GM21515 (cell line): ENCODE results near the gene CTNNBIP1.

Experiments
- ATAC-seq: cut with Tn5 transposase; IDR thresholded peaks from one replicate; pipeline ENCODE4 v1.9.1; 2021; ENCODE audit not compliant: unreplicated experiment

The CTNNBIP1 gene

DNA sequence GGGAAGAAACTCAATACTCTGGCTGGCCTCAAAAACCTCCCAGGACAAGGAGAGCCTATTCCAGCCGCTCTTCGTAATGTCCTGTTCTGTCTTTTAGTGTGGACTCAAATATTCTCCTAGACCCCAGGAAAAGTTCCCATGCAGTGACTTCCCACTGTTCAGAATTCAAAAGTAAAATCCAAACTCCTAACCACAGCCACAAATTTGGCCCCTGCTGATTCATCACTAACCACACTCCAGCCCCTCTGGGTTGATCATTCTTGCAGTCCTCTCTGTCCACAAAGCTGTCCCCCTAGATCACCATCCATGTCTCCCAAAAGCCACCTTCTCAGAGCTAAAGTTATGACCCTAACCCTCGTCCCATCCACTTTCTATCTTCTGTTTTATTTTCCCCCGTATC lies 5.1 kb downstream of the CTNNBIP1 start:
- no peak for ATAC-seq

DNA sequence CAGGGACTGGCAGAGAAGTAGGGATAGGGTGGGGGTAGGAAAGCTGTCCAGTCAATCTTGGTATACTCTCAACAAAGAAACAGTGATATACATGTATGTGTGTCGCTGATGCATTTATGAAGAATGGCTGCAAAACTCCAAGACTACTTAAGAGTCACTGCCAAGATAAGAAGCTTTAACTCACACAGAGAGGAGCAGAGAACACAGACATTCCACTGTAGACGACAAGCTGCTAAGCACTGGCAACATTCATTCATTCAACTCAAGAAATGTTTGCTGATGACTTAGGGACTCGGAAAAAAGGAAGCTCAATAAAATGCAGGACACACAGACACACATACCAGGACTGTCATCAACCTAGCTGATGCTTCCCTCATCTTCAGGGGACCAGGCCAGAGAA lies 5.5 kb downstream of the CTNNBIP1 start:
- no peak for ATAC-seq

DNA sequence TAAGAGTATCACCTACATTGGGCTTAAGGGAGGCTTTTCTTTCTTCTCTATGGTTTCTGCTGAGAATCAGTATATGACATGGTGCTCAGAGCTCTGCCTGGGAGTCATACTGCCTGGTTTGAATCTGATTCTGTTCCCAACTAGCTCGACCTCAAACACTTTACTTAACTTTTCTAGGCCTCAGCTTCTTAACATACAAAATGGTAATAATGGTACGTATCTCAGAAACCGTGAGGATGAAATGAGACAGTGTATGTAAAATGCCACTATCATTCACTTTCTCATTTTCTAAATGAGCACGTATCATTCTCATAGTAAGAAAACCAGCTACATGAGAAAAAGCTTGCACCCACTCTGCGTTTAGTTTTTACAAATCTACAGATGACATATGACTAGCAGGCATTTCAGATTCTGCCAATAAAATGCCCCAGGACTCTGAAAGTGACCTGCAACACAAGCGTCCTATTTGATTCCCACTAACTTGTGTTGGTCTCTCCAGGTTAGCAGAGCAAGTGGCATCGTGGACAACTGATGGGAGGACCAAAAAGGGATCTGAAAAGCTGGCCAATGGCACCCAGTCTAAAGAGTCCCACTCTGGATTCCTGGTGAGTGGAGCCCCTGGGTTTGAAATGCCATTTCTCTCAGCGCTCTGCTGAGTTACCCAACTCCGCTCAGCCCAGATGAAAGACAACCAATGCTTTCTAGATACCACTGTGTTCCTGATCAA lies 6.1 kb downstream of the CTNNBIP1 start:
- ATAC-seq = no peak

DNA sequence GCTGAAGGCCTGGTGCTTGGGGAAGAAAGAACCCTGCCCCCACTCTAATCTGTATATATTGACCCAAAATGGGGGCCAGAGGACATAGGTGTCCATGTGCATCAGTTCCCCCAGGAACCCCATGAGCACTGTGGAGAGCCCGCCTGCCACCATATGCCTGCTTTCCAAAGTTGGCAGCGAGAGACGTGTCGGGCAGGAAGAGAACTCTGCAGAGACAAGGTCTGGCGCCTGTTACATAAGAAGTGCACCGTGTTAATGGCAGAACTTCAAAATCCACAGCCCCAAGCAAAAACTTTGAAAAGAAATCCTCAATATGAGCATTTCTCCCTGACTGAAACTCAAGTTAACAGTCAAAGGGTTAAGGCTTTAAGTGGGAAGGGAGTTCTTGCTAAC lies 8.0 kb downstream of the CTNNBIP1 start:
- ATAC-seq = no peak

DNA sequence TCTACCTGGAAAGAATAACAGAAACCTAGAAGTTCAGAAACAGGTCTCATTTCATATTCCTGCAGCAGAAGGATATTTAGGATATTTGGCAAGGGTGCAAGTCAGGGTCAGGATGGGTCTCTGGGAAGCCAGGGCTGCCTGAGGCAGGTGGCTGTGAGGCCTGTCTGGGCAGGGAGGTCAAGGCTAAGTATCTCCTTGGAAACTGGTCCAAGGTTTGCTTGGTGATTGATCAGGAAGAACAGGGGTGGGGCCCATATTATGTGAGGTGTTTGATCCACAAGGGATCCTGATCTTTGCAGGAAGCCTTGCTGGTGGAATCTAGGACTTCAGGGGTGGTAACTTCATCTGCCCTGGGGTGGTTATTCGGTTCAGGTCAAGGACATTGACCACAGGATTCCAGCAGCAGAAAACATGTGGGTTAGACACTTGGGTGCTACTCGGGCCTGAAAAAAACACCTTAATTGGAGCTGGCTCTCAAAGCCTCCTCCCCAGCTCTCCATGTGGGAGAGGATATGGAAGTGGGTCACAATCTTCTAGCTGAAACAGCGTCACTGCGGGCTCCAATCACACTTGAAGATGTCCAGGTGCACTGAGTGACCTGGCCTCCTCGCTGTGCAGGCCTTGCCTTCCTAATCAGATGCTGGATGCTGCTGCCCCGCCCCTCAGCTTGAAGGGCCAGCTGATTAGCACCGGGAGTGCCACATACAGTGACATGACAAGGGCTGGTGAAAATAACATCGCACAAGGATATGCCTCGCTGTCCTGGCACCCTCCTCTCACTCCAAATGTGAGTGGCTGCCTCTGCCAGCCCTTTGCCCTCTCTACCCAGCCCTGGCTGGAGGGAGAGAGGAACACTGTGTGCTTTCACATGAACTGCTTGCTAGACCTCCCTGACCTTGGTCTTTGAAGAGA lies 8.7 kb downstream of the CTNNBIP1 start:
- no peak for ATAC-seq

DNA sequence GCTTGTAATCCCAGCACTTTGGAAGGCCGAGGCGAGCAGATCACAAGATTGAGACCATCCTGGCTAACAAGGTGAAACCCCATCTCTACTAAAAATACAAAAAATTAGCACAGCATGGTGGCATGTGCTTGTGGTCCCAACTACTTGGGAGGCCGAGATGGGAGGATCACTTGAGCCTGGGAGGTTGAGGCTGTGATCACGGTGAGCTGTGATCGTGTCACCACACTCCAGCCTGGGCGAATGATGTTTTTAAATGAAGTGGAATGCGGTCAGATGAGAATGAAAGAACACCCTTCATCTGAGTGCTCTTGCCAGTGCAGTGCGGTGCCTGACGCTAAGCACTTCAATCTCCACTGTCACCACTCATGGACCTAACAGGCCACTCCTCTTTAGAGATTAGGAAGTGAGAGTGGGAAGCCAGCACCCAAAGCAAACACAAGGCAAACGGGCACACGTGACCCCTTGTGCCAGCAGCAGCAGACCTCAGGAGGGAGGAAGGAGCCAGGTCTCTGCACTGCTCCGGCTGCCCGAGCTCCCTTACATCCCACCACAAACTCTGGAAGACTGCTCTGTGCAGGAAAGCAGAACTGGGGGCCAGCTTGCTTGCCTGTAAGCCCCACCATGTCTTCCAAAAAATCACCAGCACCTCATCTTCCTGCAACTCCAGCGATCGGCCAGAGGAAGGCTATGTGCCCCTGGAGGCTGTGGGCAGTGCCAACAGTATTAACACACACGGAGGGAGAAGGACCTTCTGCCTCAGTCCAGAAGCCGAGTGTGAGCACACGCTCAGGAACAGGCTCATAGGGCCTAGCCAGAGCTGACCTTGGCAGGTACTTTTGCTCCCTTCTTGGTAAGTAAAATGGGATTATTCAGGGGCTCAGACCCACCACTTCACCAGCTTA lies 9.7 kb downstream of the CTNNBIP1 start:
- ATAC-seq = no peak

DNA sequence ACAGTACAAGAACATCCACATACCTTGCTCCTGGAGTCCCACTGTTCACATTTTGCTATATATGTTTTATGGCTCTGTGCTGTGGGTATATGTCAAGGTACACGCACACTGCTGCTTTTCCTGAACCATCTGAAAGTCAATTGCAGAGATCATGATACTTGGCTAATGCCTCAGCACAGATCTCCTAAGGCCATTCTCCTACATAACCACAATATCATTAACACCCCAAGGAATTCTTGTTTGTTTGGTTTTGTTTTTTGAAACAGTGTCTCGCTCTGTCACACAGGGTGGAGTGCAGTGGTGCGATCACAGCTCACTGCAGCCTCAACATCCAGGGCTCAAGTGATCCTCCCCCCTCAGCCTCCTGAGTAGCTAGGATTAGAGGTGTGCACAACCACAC lies 16.0 kb downstream of the CTNNBIP1 start:
- ATAC-seq = no peak

DNA sequence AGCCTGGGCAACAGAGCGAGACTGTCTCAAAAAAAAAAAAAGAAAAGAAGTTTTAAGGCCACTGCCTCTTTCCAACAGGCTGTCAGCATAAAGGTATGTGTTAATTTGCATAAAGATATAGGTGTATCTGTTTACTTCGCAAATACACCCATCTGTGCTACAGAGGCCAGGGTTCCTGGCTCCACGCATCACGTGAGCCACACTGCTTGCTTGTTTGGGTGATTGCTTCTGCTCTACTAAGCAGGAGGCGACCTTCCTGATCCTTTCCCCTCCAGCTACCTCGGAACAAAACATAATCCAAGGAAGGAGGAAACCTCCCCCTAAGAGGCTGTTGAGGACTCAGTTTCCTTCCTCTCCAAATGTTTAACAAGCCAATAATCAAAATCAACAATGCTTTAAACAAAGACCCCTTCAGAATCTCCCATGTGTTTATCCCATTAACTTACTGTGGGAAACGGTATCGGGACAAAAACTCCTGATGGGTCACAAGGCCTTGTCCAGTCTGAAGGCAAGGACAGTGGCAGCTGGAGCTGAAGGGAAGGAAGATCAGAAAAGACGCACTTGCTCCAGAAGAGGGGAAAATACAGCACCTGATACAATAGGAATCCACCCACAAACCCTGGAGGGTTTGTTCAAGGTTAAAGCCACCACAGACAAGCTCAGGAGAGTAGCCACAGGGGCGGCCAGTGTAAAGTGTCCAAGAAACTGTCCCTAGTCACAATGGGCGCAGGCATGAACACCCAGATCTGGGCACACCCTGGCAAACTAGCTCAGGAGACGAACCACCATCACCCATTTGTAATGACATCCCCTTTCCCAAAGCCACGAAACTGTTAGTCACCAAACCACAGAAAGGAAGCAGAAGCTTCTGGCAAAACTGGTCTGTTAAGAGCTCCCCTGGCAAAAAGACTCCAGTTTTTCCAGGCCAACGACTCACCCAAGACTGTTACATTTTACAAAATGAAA lies 17.2 kb downstream of the CTNNBIP1 start:
- ATAC-seq = no peak

DNA sequence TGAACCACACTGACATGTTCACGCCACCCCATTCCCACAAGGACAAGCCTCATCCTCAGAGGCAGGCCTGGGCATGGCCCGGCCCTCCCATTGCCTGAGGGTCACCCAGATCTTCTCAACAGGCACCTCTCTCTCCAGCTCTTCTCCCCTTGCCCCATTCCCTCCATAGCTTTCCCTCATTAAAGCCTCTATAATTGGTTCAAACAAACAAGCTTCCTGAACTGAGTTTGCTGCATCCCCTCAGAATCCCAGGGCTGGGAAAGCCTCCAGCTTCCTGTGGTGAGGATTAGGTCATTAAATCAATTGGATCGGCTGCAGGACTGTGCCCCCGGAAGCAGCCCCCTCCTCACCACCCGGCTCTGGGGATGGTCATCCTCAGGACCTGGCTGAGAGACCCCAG lies 18.9 kb downstream of the CTNNBIP1 start:
- no peak for ATAC-seq

DNA sequence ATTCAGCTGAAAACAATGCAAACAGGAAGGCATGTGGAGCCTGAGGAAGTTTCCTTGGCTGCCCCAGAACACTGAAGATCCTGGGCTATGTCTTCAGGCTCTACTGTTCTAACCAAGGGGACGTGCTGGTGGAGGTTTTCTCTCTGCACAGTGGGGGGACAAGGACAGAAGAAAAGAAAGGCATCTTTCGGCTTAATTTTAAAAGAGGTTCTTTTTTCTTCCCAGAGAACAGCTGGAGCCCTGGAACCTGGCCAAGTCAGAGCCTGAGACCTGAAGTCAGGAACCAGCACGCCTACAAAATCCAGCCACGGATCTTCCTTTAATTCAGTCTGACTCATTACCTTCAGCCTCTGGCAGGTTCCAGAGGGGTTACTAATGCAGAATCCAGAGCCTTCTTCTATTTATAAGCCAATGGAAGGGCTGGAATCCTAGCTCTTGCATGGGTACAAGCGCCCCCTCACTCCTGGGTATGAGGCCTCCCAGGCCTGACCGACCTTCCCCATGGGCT lies 19.8 kb downstream of the CTNNBIP1 start:
- no peak for ATAC-seq

DNA sequence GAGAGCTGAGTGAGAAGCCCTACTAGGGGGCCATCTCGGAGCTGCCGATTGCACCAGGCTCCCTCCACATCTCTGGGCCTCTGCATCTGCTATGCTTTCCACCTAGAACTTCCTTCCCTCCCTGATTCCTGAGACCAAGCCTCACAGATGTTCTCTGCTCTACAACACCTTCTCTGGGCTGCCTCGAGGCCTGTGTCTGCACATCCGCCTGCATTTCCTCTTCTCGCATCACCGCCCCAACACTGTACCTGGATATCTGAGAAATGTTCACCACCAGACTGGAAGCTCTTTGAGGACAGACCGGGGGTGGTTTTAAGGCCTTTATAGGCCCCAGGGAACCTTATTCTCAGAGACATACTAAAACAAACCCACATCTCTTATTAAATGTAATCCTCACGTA lies 20.7 kb downstream of the CTNNBIP1 start:
- no peak for ATAC-seq

DNA sequence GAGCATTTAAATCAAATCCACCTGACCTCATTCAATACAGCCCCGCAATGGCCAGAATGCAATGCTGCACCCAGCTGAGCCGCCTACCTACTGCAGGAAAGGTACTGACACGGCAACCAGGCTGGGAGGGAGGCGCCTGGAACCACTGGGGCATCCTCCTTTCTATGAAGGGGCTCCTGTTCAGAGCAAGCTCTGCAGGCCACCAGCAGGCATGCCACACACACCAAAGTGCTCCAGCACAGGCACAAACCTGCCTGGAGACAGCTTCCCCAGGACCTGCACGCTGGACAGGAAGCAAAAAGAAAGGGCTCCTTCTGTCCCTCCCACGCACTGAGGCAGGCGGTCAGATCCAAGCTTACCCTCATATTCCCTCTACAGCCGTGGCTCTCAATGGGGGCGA lies 21.2 kb downstream of the CTNNBIP1 start:
- no peak for ATAC-seq

DNA sequence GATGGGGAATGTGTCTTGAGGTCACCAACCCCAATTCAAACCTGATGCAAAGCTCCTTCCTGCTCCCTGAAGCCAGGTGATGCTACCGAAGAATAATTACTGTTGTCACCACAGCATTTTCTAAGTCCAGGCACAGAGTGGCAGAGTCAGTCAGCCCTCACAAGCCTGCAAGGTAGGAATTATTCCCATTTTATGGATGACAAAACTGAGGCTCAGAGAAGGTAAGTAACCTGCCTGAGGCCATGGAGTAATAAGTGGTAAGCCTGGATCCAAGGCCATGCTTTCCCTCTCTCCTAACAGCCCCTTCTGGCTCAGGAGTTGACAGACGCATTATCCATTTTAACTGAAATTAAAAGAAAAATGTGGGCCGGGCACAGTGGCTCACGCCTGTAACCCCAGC lies 23.0 kb downstream of the CTNNBIP1 start:
- ATAC-seq = no peak

DNA sequence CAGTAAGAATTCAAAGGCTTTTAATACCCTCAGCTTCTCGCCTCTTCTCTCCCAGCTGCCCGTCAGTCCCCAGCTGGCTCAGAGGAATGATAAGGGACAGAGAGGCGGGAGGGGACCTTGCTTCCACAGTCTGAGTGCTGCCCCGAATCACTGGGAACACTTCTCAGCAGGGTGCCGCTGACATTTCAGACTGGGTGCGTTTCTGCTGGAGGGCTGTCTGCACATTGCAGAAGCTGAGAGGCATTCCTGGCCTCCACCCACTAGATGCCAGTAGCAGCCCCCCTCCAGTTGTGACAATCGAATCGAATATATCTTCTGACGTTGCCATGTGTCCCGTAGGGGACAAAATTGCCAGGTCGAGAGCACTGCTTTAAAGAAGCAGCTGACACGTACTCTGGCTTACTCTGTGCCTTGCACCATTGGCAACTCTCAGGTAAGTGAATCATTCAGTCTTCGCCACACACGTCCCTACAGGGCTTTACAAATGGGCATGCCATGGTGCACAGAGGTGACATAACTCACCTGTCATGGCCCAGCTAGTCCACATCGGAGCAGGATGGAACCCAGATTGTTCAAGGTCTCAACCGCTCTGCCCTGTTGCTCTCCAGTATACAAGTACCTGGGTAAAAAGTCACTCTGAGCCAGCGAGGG lies 23.9 kb downstream of the CTNNBIP1 start:
- no peak for ATAC-seq

DNA sequence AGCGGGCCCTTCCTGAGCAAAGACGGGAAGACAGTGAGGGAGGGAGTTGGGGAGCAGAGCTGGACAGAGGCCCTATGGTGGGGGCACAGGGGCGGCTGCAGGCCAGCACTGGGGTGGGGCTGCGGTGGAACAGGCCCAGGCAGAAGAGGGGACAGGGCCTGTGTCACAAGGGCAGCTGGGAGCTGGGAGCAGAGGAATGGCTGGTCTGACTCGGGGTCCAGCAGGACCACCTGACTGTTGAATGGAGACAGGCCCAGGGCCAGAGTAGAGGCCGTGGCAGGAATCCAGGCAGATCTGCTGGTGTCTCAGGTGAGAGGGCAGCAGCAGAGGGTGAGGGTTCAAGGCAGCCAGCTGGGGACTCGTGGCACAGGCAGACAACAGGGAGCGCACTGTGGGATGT lies 25.3 kb downstream of the CTNNBIP1 start:
- ATAC-seq = no peak

DNA sequence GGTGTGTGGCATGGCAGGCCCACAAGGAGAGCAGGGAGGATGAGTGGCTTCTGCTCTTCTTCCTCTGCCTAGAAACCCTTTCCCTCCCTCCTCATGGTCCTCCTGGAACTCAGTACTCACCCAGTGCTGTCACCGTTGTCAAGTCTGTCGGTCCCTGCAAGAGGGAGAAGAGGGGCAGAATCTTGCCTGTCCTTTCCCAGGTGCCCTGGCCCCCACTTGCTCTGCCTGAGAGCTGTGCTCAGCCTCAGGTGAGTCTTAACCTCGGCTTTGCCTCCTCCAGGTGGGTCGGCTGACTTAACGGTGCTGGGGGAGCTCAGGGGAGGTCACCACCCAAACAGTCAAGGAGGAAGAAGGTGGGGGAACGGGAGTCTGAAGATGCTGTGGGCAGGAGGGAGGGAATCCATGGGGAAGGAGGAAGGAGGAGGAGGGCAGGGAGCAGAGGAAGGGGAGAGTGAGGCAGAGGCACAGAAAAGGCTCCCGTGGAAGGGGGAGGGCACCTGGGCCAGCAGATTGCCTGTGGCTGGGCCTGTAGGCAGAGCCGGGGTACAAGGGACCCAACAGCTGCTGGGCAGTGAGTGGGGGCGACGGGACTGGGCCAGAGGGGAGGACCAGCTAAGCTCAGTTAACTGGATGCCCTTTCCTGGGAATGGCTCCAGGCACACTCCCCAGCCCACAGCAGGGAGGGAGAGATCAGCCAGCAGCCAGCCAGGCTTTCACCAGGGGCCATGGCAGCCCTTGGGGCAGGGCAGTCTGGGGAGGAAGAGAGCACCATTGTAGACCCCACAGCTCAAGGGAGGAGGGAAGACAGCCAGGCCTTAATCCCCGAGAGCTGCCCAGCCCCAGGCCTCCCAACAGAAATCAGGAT lies 26.3 kb downstream of the CTNNBIP1 start:
- ATAC-seq = no peak

DNA sequence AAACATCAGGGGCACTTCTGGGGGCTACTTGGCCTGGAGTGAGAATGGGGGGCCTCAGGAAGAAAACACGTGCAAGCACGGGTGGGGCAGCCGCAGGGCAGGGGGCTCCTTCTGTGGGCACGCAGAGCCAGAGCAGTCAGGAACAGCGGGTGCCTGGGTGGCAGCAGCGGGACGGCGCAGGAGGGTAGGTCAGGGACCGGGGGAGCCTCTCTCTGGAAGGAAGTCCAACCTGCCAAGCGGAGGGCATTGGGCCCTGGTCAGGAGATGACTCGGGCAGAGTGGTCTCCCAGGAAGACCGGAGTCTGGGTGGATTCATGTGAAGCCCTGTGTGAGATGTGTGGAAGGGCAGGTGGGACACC lies 27.1 kb downstream of the CTNNBIP1 start:
- ATAC-seq = no peak

DNA sequence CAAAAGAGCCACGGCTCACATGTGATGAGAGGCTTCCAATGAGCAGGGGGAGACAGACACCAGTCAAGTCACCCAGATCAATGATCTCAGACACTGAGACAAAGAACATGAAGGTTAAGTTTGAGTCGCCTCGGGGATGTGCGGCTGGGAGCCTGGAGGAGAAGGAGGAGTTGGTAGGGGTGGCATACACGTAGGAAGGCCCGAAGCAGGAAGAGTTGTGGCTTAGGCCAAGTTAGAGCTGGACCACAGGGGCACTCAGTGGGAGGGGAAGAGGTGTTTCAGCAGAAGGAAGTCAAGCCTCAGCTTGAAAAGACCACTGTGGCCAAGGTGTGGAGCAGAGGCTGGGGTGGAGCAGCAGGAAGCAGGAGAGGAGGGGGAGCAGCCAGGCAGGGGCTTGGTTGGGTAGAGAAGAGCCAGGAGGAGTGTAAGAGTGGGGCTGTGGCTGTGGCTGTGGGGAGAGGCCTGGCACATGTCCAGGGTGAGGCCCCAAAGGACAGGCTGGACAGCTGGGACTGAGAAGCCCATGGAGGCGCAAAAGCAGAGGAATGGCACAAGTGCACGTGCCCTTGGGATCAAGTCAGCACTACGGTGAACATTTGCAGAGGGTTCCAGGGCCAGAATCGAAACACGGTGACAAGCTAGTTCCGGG lies 27.6 kb downstream of the CTNNBIP1 start:
- no peak for ATAC-seq
